ENCODE measurements around the gene ASF1B. TPM values are rescaled to one million over a fixed set of nuclear protein-coding genes. Genes with fewer than 3 reads are reported as not detected.

ASF1B gene
- total and polyA plus RNA-seq, 7 donors, result 0.20 to 6.0 (median 0.93) TPM; not detected in 1

DNA sequence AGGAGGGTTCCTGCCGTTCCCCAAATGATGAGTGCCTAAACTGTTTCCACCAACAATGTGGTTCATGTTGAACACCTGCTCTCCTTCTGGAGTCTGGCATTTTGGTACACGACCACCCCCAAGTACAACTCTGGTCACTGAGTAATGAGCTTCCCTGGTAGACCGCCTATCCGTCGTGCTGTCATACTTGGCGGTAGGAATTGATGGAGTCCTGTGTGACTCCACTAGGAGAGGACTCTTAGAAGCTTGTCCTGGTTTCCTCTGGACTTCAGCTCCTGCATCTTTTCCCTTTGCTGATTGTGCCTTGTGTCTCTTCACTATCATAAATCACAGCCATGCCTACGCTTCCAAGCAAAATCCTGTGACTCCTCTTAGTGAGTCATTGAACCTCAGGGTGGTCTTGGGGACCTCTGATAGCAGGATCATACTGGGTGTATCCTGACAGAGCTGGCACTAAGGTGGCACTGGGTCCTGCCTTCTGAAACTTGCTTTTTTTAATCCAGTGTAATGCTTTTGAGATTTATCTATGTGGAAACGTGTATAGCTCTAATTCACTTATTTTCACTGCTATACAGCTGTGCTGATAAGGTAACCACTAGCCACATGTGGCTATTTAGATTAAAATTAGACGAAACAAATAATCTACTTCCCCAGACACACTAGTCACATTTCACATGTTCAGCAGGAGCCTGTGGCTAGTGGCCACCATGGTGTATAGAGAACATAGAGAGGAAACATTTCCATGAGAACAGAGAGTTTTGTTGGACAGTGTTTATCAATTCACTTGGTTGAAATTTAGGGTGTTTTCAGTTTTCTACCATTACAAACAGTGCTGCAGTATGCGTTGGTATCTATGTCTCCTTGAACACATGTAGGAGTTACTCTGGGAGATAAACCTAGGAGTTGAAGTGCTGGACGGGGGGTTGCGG, 6.1 kb upstream of the ASF1B start:
- Histone ChIP-seq H3K4me3 (no peak overlapping the region), H3K27me3 (ENCODE audit: insufficient read depth in 3 of 3, low read length in 2 of 3) (no peaks in the 10 kb centered on the region), H3K36me3 (ENCODE audit: insufficient read depth in 1 of 2, low read depth in 1 of 2) (no peaks in the 10 kb centered on the region), H3K27ac (no peak overlapping the region), H3K4me1 (peaks cover 23% of the 10 kb centered on the region), H3K9me3 (no peaks in the 10 kb centered on the region)
- ATAC-seq (no peak), DNase-seq (no peak)
- intact Hi-C loops (cut with DNase I), result loop anchor here in 1 of 2 donors (5.0 kb wide), 1 partner anchor 265 kb away; no protein-coding TSS in a partner anchor
- TF ChIP-seq, protein P1, sequence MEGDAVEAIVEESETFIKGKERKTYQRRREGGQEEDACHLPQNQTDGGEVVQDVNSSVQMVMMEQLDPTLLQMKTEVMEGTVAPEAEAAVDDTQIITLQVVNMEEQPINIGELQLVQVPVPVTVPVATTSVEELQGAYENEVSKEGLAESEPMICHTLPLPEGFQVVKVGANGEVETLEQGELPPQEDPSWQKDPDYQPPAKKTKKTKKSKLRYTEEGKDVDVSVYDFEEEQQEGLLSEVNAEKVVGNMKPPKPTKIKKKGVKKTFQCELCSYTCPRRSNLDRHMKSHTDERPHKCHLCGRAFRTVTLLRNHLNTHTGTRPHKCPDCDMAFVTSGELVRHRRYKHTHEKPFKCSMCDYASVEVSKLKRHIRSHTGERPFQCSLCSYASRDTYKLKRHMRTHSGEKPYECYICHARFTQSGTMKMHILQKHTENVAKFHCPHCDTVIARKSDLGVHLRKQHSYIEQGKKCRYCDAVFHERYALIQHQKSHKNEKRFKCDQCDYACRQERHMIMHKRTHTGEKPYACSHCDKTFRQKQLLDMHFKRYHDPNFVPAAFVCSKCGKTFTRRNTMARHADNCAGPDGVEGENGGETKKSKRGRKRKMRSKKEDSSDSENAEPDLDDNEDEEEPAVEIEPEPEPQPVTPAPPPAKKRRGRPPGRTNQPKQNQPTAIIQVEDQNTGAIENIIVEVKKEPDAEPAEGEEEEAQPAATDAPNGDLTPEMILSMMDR (IDR thresholded peaks at IDR 0.05), result no peak
- WGBS, 3 donors, result 80 to 93% (median 84%) methylated on average over 12 of the region's 12 CpGs

DNA sequence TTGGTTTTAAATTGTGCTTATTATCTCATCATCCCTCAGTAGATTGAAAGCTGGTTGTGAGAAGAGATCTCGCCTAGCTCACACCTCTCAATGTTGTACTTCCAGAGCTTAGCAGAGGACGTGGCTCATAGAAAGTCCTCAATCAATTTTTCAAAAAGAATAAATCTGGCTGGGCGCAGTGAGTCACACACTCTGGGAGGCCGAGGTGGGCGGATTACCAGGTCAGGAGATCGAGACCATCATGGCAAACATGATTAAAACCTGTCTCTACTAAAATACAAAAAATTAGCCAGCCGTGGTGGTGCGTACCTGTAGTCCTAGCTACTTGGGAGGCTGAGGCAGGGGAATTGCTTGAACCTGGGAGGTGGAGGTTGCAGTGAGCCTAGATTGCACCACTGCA, 4.7 kb upstream of the ASF1B start:
- H3K9me3 ChIP-seq, result no peaks in the 10 kb centered on the region
- H3K4me3 ChIP-seq, result no peak overlapping the region
- 93 to 97% (median 94%) methylated on average over 8 of the region's 8 CpGs for WGBS, 3 donors
- peaks cover 25% of the 10 kb centered on the region for H3K4me1 ChIP-seq
- no peaks in the 10 kb centered on the region for H3K36me3 ChIP-seq (ENCODE audit: insufficient read depth in 1 of 2, low read depth in 1 of 2)
- TF ChIP-seq, protein P1 (IDR thresholded peaks at IDR 0.05), result no peak
- no peaks in the 10 kb centered on the region for H3K27me3 ChIP-seq (ENCODE audit: insufficient read depth in 3 of 3, low read length in 2 of 3)
- intact Hi-C loops (cut with DNase I), result loop anchor here in 1 of 2 donors (5.0 kb wide), 1 partner anchor 266 kb away; no protein-coding TSS in a partner anchor
- no peak overlapping the region for H3K27ac ChIP-seq
- ATAC-seq (no peak), DNase-seq (no peak)

- no peaks in the 10 kb centered on the region for H3K36me3 ChIP-seq (ENCODE audit: insufficient read depth in 1 of 2, low read depth in 1 of 2)
- WGBS, 3 donors, result 21 to 36% (median 28%) methylated on average over 9 of the region's 9 CpGs
- DNase-seq (peak; percentile 69 to 87), ATAC-seq (peak; percentile 31 to 65 (median 50))
- peaks cover 25% of the 10 kb centered on the region for H3K4me1 ChIP-seq
- TF ChIP-seq, protein P1 (IDR thresholded peaks at IDR 0.05), result no peak
- H3K27me3 ChIP-seq (ENCODE audit: insufficient read depth in 3 of 3, low read length in 2 of 3), result no peaks in the 10 kb centered on the region
- H3K27ac ChIP-seq, result peak overlapping the region; percentile 98
- H3K4me3 ChIP-seq, result no peak overlapping the region
- no peaks in the 10 kb centered on the region for H3K9me3 ChIP-seq
- intact Hi-C loops (cut with DNase I), result loop anchor here in 1 of 2 donors (5.0 kb wide), 2 partner anchors 263 to 267 kb away; partner anchors contain the start of gene NANOS3
Observed at GRCh38 chr19:14139944-14140343, 3.6 kb upstream of the ASF1B start.

- TF ChIP-seq, protein P1 (IDR thresholded peaks at IDR 0.05), result no peak
- peak overlapping the region; percentile 98 for H3K27ac ChIP-seq
- DNase-seq, result no peak
- H3K4me3 ChIP-seq, result no peak overlapping the region
- H3K4me1 ChIP-seq, result peaks cover 25% of the 10 kb centered on the region
- H3K36me3 ChIP-seq (ENCODE audit: insufficient read depth in 1 of 2, low read depth in 1 of 2), result no peaks in the 10 kb centered on the region
- intact Hi-C loops (cut with DNase I), result loop anchor here in 1 of 2 donors (5.0 kb wide), 1 partner anchor 261 kb away; the partner anchor contains the start of gene NANOS3
- no peaks in the 10 kb centered on the region for H3K27me3 ChIP-seq (ENCODE audit: insufficient read depth in 3 of 3, low read length in 2 of 3)
- 59 to 76% (median 61%) methylated on average over 9 of the region's 9 CpGs for WGBS, 3 donors
- no peak for ATAC-seq
- H3K9me3 ChIP-seq, result no peaks in the 10 kb centered on the region
Observed at GRCh38 chr19:14138576-14139265, 2.3 kb upstream of the ASF1B start.
